HepG2 (cell line): Measurements from ENCODE around the gene ZDHHC7. TPM values are rescaled to one million over a fixed set of nuclear protein-coding genes. Genes with fewer than 3 reads are reported as not detected.
A peak's percentile ranks its signal among the peaks of the same experiment; 100 is the strongest.

Experiments
- AGO1 ChIP-seq: fragments of 200-400 bp; formaldehyde crosslinking; IDR thresholded peaks from 2 replicates; pipeline ENCODE4 v1.6.1; 2017; ENCODE audit warnings: mild to moderate bottlenecking, low read depth, low read length, moderate library complexity; ENCODE audit not compliant: poor library complexity, severe bottlenecking
- AHR ChIP-seq: IDR thresholded peaks from 2 replicates; pipeline ENCODE4 v1.6.1; 2018; ENCODE audit warnings: missing genetic modification reagents, missing compliant biosample characterization
- FOXK2 ChIP-seq: fragments of 450-650 bp; IDR thresholded peaks from 2 replicates; pipeline ENCODE4 v1.6.1; 2016
- HOXA9 ChIP-seq: sonication (generic); formaldehyde crosslinking; IDR thresholded peaks from 2 replicates; pipeline ENCODE4 v1.8.1; 2022; ENCODE audit warnings: missing genetic modification reagents, mild to moderate bottlenecking, moderate library complexity, borderline replicate concordance
- JUND ChIP-seq: sonication (generic); formaldehyde crosslinking; IDR thresholded peaks from 2 replicates; pipeline ENCODE4 v1.8.0; 2022; ENCODE audit warnings: mild to moderate bottlenecking, missing genetic modification reagents
- PAXIP1 ChIP-seq: sonication (generic); formaldehyde crosslinking; conservative IDR thresholded peaks from 2 replicates; pipeline ENCODE4 v1.4.0; 2020; ENCODE audit warnings: mild to moderate bottlenecking, missing genetic modification reagents, moderate library complexity
- RXRA ChIP-seq: sonication (generic); formaldehyde crosslinking; IDR thresholded peaks from 2 replicates; pipeline ENCODE4 v1.5.1; 2020; ENCODE audit warnings: missing genetic modification reagents
- TCF7L2 ChIP-seq: IDR thresholded peaks from 2 replicates; pipeline ENCODE4 v1.6.1; 2011; ENCODE audit warnings: mild to moderate bottlenecking, low read depth, low read length, moderate library complexity
- ZFP41 ChIP-seq: sonication (generic); formaldehyde crosslinking; IDR thresholded peaks from 2 replicates; pipeline ENCODE4 v1.4.0; 2020; ENCODE audit warnings: mild to moderate bottlenecking, missing genetic modification reagents, borderline replicate concordance
- ZNF331 ChIP-seq: sonication (generic); formaldehyde crosslinking; IDR thresholded peaks from 2 replicates; pipeline ENCODE4 v1.4.0; 2020; ENCODE audit warnings: missing genetic modification reagents
- ZNF614 ChIP-seq: IDR thresholded peaks from 2 replicates; pipeline ENCODE4 v1.6.1; 2018; ENCODE audit warnings: missing biosample characterization, missing genetic modification reagents, inconsistent platforms, borderline replicate concordance
- ZNF644 ChIP-seq: IDR thresholded peaks from 2 replicates; pipeline ENCODE4 v1.6.1; 2016; ENCODE audit warnings: low read depth
- ZNF782 ChIP-seq: sonication (generic); formaldehyde crosslinking; IDR thresholded peaks from 2 replicates; pipeline ENCODE4 v1.4.0; 2020; ENCODE audit warnings: missing genetic modification reagents, mild to moderate bottlenecking, borderline replicate concordance
- polyA plus RNA-seq, 8 experiments: library from polyadenylated mRNA; depleted of rRNA in 3 of 8; stranded (reverse) in 7 of 8; unstranded in 1 of 8; fragments of >200 nt; fragmentation: Illumina TruSeq in 4 of 8; extraction: Trizol in 4 of 8; gene quantifications; 2 replicates each; pipeline versions ENCODE4 v1.2.1 to v1.2.3, GENCODE V29; 2011 to 2016; ENCODE audit warnings: low read depth in 4 of 8, missing spikeins in 1 of 8, mixed read lengths in 1 of 8; ENCODE audit not compliant: insufficient read depth in 1 of 8
- total RNA-seq, 5 experiments: library from RNA; depleted of rRNA; stranded (reverse); fragments of >200 nt; fragmentation: Illumina TruSeq; extraction: Trizol; gene quantifications; 2 replicates each; pipeline ENCODE4 v1.2.3, GENCODE V29; 2016; ENCODE audit warnings: low read depth in 1 of 5
- TF ChIP-seq, protein P1 (sequence below): IDR thresholded peaks from 2 replicates; pipeline ENCODE4 v1.6.1; 2018; ENCODE audit warnings: missing genetic modification reagents, mild to moderate bottlenecking, missing compliant biosample characterization
- TF ChIP-seq, protein P2 (sequence below): sonication (generic); formaldehyde crosslinking; IDR thresholded peaks from 2 replicates; pipeline ENCODE4 v1.5.0; 2020; ENCODE audit warnings: missing genetic modification reagents
- TF ChIP-seq, protein P3 (sequence below): sonication (generic); formaldehyde crosslinking; IDR thresholded peaks from 2 replicates; pipeline ENCODE4 v1.5.0; 2020; ENCODE audit warnings: mild to moderate bottlenecking, missing genetic modification reagents
- TF ChIP-seq, protein P4 (sequence below): sonication (generic); formaldehyde crosslinking; IDR thresholded peaks from 2 replicates; pipeline ENCODE4 v1.5.1; 2020; ENCODE audit warnings: missing genetic modification reagents, mild to moderate bottlenecking, borderline replicate concordance
- TF ChIP-seq, protein P5 (sequence below): sonication (generic); formaldehyde crosslinking; IDR thresholded peaks from 2 replicates; pipeline ENCODE4 v1.4.0; 2020; ENCODE audit warnings: mild to moderate bottlenecking, missing genetic modification reagents

The ZDHHC7 gene
- total and polyA plus RNA-seq, 2 of the 13 experiments (the other 11 are each of a cell fraction or from before 2014, with no cell fraction given) = 46.8 to 67.6 TPM

DNA sequence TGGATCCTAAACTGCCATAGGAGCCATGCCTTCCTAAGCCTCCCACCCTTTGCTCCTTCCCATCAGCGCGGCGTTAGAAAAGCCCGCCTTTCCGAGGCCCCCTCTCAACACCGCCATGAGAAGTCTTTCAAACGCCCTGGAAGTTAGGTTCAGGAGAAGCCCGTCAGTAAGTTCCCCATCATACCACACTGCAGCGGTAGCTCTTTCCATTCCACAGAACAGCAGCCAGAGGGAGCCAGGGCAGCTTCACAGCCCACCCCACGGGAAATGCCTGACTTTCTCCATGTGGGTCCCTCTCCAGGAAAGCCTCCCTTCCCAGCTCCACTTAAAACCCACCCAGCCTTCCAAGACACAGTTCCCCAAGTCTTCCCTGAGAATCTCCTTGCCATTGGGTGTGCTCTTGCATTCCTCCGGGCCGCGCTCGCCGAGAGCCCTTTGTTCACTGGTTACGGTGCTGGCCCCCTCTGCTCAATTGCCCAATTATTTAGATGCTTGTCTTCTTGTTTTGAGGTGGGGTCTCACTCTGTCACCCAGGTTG lies 44.9 kb upstream of the ZDHHC7 start (continued):
- no peak for TF ChIP-seq AHR (CRISPR knock-in tag)
- TF ChIP-seq ZFP41 (CRISPR knock-in tag) = no peak
- no peak for TF ChIP-seq JUND (CRISPR knock-in tag)
- TF ChIP-seq HOXA9 (CRISPR knock-in tag) = no peak
- TF ChIP-seq, protein P1, sequence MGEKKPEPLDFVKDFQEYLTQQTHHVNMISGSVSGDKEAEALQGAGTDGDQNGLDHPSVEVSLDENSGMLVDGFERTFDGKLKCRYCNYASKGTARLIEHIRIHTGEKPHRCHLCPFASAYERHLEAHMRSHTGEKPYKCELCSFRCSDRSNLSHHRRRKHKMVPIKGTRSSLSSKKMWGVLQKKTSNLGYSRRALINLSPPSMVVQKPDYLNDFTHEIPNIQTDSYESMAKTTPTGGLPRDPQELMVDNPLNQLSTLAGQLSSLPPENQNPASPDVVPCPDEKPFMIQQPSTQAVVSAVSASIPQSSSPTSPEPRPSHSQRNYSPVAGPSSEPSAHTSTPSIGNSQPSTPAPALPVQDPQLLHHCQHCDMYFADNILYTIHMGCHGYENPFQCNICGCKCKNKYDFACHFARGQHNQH = no peak
- TF ChIP-seq ZNF331 (CRISPR knock-in tag) = no peak
- TF ChIP-seq ZNF782 (CRISPR knock-in tag) = no peak
- TF ChIP-seq, protein P2, sequence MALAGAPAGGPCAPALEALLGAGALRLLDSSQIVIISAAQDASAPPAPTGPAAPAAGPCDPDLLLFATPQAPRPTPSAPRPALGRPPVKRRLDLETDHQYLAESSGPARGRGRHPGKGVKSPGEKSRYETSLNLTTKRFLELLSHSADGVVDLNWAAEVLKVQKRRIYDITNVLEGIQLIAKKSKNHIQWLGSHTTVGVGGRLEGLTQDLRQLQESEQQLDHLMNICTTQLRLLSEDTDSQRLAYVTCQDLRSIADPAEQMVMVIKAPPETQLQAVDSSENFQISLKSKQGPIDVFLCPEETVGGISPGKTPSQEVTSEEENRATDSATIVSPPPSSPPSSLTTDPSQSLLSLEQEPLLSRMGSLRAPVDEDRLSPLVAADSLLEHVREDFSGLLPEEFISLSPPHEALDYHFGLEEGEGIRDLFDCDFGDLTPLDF (CRISPR knock-in tag) = no peak
- TF ChIP-seq AGO1 = no peak
- peak; percentile 3; the same call in 1 of the 2 replicates for TF ChIP-seq RXRA (CRISPR knock-in tag)
- TF ChIP-seq ZNF614 = no peak
- TF ChIP-seq TCF7L2 = no peak
- TF ChIP-seq, protein P3, sequence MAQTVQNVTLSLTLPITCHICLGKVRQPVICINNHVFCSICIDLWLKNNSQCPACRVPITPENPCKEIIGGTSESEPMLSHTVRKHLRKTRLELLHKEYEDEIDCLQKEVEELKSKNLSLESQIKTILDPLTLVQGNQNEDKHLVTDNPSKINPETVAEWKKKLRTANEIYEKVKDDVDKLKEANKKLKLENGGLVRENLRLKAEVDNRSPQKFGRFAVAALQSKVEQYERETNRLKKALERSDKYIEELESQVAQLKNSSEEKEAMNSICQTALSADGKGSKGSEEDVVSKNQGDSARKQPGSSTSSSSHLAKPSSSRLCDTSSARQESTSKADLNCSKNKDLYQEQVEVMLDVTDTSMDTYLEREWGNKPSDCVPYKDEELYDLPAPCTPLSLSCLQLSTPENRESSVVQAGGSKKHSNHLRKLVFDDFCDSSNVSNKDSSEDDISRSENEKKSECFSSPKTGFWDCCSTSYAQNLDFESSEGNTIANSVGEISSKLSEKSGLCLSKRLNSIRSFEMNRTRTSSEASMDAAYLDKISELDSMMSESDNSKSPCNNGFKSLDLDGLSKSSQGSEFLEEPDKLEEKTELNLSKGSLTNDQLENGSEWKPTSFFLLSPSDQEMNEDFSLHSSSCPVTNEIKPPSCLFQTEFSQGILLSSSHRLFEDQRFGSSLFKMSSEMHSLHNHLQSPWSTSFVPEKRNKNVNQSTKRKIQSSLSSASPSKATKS (CRISPR knock-in tag) = no peak
- TF ChIP-seq FOXK2 = no peak
- no peak for TF ChIP-seq ZNF644 (CRISPR knock-in tag)
- no peak for TF ChIP-seq PAXIP1 (CRISPR knock-in tag)
- TF ChIP-seq, protein P4, sequence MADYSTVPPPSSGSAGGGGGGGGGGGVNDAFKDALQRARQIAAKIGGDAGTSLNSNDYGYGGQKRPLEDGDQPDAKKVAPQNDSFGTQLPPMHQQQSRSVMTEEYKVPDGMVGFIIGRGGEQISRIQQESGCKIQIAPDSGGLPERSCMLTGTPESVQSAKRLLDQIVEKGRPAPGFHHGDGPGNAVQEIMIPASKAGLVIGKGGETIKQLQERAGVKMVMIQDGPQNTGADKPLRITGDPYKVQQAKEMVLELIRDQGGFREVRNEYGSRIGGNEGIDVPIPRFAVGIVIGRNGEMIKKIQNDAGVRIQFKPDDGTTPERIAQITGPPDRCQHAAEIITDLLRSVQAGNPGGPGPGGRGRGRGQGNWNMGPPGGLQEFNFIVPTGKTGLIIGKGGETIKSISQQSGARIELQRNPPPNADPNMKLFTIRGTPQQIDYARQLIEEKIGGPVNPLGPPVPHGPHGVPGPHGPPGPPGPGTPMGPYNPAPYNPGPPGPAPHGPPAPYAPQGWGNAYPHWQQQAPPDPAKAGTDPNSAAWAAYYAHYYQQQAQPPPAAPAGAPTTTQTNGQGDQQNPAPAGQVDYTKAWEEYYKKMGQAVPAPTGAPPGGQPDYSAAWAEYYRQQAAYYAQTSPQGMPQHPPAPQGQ = no peak; the same call in 1 of the 2 replicates
- TF ChIP-seq, protein P5, sequence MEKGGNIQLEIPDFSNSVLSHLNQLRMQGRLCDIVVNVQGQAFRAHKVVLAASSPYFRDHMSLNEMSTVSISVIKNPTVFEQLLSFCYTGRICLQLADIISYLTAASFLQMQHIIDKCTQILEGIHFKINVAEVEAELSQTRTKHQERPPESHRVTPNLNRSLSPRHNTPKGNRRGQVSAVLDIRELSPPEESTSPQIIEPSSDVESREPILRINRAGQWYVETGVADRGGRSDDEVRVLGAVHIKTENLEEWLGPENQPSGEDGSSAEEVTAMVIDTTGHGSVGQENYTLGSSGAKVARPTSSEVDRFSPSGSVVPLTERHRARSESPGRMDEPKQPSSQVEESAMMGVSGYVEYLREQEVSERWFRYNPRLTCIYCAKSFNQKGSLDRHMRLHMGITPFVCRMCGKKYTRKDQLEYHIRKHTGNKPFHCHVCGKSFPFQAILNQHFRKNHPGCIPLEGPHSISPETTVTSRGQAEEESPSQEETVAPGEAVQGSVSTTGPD (CRISPR knock-in tag) = no peak
